CD1c-positive myeloid dendritic cell (primary cell): Measurements from ENCODE around the gene ADGRL1.
"Not testable (repeated sequence)": the region's sequence is repeated elsewhere in the genome, so short reads cannot be mapped to it uniquely, and the experiment has no call there.

Experiments used
- DNase-seq: peaks from one replicate; pipeline ENCODE4 v3.0.0-alpha.2; 2016; ENCODE audit errors: extremely low spot score

Gene ADGRL1

DNA sequence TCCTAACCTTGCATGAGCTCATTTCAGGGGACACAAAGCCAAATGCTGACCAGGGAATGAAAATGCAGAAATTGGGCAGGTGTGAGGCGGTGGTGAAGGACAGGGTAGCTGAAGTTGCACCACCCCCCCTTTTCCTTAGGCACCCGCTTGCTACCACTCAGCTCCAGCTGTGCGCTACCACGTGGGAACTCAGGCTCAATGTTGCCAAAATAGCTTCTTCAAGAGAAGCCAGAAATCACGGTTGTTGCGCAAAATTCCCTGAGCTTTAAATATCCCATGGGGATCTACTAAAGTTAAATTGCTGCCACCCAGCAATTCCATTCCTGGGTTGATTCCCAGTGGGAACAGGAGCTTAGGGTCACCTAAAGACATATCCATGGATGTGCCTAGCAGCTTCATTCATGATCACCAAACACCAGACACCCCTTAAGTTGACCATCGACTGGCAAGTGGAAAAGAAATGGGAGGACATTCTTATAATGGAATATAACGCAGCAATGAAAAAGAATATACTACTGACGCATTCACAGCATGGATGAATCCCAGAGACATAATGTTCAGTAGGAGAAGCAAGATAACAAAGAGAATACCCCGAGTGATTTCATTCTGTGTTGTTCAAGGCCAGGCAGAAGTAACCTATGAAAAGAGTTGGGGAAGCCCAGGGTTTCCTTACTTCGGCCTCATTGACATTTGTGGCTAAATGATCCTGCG lies 12.8 kb upstream of the ADGRL1 start:
- no peak for DNase-seq

DNA sequence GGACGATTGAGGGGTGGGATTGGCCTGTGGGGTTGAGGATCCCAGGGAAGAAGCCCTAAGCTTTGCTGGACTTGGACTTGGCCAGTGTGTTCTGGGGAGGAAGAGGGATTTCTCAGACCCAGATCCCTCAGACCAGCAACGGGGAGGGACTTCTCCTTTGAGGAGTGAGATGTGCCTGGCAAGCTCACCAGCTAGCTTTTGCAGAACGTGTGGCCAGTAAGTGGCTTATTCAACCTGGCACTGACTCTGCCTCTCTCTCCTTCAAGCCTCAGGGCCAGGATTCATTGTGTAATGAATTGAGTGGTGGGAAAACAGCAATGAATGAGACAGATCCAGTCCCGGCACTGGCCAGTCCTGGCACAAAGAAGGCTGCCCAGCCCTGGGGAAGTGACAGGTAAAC lies 11.9 kb upstream of the ADGRL1 start:
- DNase-seq, result peak; percentile 31

GRCh38 chr19:14214580-14214979 lies 8.6 kb upstream of the ADGRL1 start:
- DNase-seq, result no peak

GRCh38 chr19:14210182-14210581 lies 4.2 kb upstream of the ADGRL1 start:
- not testable (repeated sequence) for DNase-seq

DNA sequence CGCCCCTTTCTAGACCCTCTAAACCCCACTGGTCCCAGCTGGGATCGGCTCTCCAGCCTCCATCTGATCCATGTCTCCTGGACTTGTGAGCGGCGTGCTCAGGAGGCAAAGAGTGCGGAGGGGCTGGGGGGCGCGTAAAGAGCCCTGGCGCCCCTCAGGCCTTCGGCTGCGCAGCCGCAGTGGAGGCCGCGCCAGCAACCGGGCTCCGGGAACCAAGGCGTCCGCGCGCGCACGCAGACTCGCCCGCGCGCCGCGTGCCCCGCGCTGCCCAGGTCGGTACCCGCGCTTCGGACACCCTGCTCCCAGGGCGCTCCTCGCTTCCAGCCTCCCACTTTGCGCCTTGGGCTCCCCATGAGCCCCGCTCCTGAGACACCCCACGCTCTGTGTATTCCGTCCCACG lies 3.4 kb upstream of the ADGRL1 start:
- not testable (repeated sequence) for DNase-seq

DNA sequence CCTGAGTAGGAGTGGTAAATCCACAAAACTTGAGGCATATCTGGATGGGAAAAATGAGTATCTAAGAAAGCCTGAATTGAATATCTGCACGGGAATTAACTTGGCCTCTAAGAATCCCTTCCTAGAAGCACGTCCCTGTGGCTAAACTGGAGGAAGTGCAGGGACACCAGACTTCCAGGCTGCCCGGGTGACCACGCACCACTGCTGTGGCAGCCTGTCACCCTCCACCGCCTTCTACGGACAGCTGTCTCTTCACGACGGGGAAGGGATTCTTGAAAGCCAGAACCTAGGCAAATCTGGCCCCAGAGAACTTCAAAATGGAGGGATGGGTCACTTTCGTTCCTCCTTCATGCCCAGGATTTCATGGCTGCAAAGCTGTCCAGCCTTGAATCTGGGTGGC lies 2.5 kb upstream of the ADGRL1 start:
- peak; percentile 20 for DNase-seq

DNA sequence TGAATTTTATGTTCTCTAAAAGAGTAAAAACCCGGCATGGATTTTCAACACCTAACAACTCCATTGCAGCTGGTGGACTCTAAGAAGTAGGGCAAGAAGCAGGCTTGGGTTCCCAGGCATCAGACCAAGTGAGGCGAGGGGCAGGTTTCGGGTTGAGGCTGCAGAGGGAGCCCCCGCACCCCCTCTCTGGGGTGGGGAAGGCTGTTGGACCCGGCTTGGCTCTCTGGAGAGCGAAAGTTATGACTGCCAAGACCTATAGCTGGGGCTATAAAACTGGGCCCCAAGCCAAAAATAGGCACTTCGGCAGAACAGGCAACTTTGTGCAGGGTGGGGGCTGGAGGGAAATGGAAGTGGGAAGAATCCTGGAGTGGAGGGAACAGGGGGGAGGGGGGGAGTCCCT lies 1.8 kb upstream of the ADGRL1 start:
- not testable (repeated sequence) for DNase-seq

GRCh38 chr19:14206737-14207726 lies 1.1 kb upstream of the ADGRL1 start:
- DNase-seq, result peak; percentile 82

GRCh38 chr19:14206308-14206707 lies 339 bp upstream of the ADGRL1 start:
- peak; percentile 12 for DNase-seq

- not testable (repeated sequence) for DNase-seq
These were observed 1.1 kb downstream of the ADGRL1 start for GRCh38 chr19:14204676-14205451.

- not testable (repeated sequence) for DNase-seq
These were observed 1.8 kb downstream of the ADGRL1 start for GRCh38 chr19:14204219-14204618.

GRCh38 chr19:14203788-14204187 lies 2.2 kb downstream of the ADGRL1 start:
- DNase-seq, result not testable (repeated sequence)

DNA sequence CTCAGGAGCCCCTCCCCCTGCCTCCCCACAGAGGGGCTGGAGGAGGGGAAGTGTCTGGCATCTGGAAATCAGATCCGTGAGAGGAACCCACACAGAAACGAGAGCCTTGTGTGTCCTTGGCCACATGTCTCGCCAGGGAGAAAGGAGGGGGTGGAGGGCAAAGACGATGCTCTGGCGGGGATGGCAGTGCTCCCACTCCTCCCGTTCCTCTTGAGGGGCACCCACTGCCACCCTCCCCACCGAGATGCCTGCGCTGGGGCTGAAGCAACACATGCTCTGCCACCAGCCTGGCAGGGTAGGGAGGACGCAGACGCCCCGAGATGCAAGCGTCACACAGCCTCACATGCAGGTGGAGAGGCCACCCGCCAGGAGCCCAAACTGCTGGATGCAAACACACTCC lies 2.8 kb downstream of the ADGRL1 start:
- peak; percentile 51 for DNase-seq

GRCh38 chr19:14201481-14201880 lies 4.5 kb downstream of the ADGRL1 start:
- not testable (repeated sequence) for DNase-seq

GRCh38 chr19:14200147-14200841 lies 5.7 kb downstream of the ADGRL1 start:
- DNase-seq, result peak; percentile 41

- no peak for DNase-seq
These were observed 7.3 kb downstream of the ADGRL1 start for GRCh38 chr19:14198384-14199376.

DNA sequence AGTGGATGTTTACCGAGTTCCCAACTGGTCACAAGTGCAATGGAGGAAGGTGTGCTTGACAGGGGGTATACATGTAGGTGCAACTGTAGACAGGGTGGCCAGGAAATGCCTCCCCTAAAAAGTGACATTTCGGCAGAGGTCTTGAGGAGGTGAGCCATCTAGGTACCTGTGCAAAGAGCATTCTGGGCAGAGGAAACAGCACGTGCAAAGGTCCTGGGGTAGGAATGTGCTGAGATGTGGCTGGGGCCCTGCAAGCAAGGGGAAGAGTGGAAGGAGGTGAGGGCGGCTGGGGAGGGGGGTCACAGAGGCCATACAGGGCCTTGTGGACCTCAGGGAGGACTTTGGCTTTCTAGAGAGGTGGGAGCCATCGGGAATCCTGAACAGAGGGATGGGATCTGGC lies 8.1 kb downstream of the ADGRL1 start:
- no peak for DNase-seq

DNA sequence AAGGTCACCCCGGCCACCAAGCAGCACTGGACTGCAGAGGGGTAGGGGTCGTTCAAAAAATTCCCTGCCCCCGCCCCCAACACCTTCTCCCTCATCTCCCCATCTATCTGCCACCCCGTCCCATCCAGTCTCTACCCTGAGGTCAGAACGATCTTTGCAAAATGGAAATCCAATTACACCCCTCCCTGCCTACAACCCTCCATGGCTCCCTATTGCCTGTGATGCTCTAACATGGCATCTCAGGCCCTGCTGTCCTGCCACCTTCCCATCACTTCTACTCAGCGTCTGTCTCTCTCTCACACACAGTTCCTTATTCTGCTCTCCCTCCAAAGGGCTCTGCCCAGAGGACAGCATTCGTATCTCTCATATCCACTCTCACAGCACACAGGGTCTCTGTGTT lies 8.7 kb downstream of the ADGRL1 start:
- DNase-seq, result not testable (repeated sequence)

- DNase-seq, result peak; percentile 79
These were observed 9.9 kb downstream of the ADGRL1 start for GRCh38 chr19:14196105-14196504.

DNA sequence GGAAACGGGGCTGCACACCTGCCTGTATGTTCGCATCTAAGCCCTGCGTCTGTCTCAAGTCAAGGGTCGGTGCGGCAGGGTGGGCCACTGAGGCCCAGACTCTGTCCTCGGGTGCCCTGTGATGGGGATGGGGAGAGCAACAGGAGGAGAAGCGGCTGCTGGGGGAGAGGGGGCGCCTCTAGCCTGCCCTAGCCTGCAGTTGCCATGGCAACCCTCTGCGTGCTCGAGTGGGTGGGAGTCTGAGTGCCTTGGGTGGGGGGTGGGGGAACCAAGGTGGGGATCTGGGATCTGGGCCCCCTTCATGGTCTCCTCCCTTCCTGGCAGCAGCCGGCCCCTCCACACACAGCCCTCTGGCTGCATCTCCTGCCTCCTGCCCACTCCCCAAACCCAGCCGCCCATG lies 10.8 kb downstream of the ADGRL1 start:
- not testable (repeated sequence) for DNase-seq
